Tibial nerve (tissue), 3 donors: ENCODE measurements around the gene ATP6V0E1.

Source experiments
- CTCF ChIP-seq, 5 experiments: fragments of 200-600 bp in 3 of 5; fragments of 450-650 bp in 2 of 5; sonication (generic) in 3 of 5; IDR thresholded peaks; one replicate each; pipeline ENCODE4 v1.5.1; 2016 to 2019; ENCODE audit warnings: antibody characterized with exemption in 5 of 5, mild to moderate bottlenecking in 3 of 5, moderate library complexity in 2 of 5
- POLR2A ChIP-seq, 2 donors: fragments of 450-650 bp; IDR thresholded peaks; one replicate each; pipeline ENCODE4 v1.6.1; 2017; ENCODE audit warnings: antibody characterized with exemption in 2 of 2, mild to moderate bottlenecking in 2 of 2, moderate library complexity in 2 of 2

DNA sequence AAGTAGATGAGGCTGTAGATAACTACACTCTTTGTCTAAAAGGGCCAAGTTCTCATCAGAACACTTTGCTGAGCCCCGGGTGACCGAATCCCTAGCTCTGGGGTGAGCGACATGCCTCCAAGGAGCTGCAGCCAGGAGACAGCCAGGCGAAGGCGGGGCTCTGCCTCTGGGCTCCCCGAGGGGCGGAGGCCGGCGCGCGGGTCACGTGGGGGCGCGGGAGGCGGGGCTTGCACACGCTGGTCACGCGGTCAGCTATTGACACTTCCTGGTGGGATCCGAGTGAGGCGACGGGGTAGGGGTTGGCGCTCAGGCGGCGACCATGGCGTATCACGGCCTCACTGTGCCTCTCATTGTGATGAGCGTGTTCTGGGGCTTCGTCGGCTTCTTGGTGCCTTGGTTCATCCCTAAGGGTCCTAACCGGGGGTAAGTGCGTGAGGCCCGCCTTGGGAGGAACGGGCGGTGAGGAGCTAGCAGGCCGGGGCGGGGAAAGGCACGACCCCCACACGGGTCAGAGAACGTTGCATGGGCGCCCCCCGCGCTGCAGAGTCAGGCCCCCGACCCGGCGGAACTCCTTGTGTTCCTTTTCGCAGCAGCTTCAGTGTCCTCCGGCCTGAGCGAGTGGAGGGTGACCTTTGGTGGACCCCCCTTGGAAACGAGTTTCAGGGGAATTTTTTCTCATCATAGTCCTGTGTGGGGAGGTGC, at the start of gene ATP6V0E1:
- peak; percentile 93 for TF ChIP-seq POLR2A (IDR thresholded peaks at IDR 0.05)
- no peak for TF ChIP-seq CTCF (IDR thresholded peaks at IDR 0.05)
